HepG2 (cell line): ENCODE results near the gene TSPAN12.

ENCODE experiments used
- ATF3 ChIP-seq: sonication (generic); formaldehyde crosslinking; IDR thresholded peaks from 2 replicates; pipeline ENCODE4 v1.4.0; 2020; ENCODE audit warnings: missing genetic modification reagents
- ATF7 ChIP-seq, 2 experiments: fragments of 450-650 bp in 1 of 2; sonication (generic) in 1 of 2; formaldehyde crosslinking in 1 of 2; IDR thresholded peaks; 2 replicates each; pipeline versions ENCODE4 v1.4.0 to v1.6.1; 2016 to 2020; ENCODE audit warnings: antibody characterized with exemption in 1 of 2, mild to moderate bottlenecking in 1 of 2, missing genetic modification reagents in 1 of 2
- DZIP1 ChIP-seq: sonication (generic); formaldehyde crosslinking; IDR thresholded peaks from 2 replicates; pipeline ENCODE4 v1.5.0; 2020; ENCODE audit warnings: mild to moderate bottlenecking, missing genetic modification reagents
- GATAD1 ChIP-seq: IDR thresholded peaks from 2 replicates; pipeline ENCODE4 v1.6.1; 2016; ENCODE audit warnings: missing genetic modification reagents, missing compliant biosample characterization
- MAX ChIP-seq: IDR thresholded peaks from 2 replicates; pipeline ENCODE4 v1.6.1; 2012; ENCODE audit warnings: inconsistent platforms
- POLR2A ChIP-seq, 2 experiments: IDR thresholded peaks; 2 replicates each; pipeline ENCODE4 v1.6.1; 2011; ENCODE audit warnings: low read depth in 2 of 2, low read length in 2 of 2, mild to moderate bottlenecking in 1 of 2, moderate library complexity in 1 of 2; ENCODE audit not compliant: insufficient read depth in 1 of 2
- POLR2AphosphoS5 ChIP-seq: IDR thresholded peaks from 2 replicates; pipeline ENCODE4 v1.6.1; 2012; ENCODE audit warnings: low read depth, low read length
- ZBTB3 ChIP-seq: sonication (generic); formaldehyde crosslinking; IDR thresholded peaks from 2 replicates; pipeline ENCODE4 v1.4.0; 2020; ENCODE audit warnings: low read depth, mild to moderate bottlenecking, moderate library complexity, missing genetic modification reagents, borderline replicate concordance
- ZNF230 ChIP-seq: sonication (generic); formaldehyde crosslinking; IDR thresholded peaks from 2 replicates; pipeline ENCODE4 v1.4.0; 2020; ENCODE audit warnings: mild to moderate bottlenecking, missing genetic modification reagents
- ZNF33B ChIP-seq: sonication (generic); formaldehyde crosslinking; IDR thresholded peaks from 2 replicates; pipeline ENCODE4 v1.5.1; 2020; ENCODE audit warnings: mild to moderate bottlenecking, missing genetic modification reagents
- ZNF768 ChIP-seq: sonication (generic); formaldehyde crosslinking; IDR thresholded peaks from 2 replicates; pipeline ENCODE4 v1.4.0; 2020; ENCODE audit warnings: missing genetic modification reagents

GRCh38 chr7:120827371-120828118 is 30.4 kb downstream of the TSPAN12 start:
- TF ChIP-seq MAX (no peak), GATAD1 (CRISPR knock-in tag) (no peak), ZBTB3 (CRISPR knock-in tag) (no peak), ZNF768 (no peak), POLR2AphosphoS5 (no peak), POLR2A (IDR thresholded peaks at IDR 0.05; ENCODE audit: insufficient read depth in 1 of 2, low read depth in 2 of 2, low read length in 2 of 2) (no peak), ATF3 (CRISPR knock-in tag) (no peak), DZIP1 (CRISPR knock-in tag) (no peak), ZNF33B (CRISPR knock-in tag) (no peak), ATF7 (IDR thresholded peaks at IDR 0.05) (no peak), ATF7 (CRISPR knock-in tag; IDR thresholded peaks at IDR 0.05) (no peak), ZNF230 (CRISPR knock-in tag) (no peak)
